ENCODE measurements around the gene CCL7.
A peak's percentile ranks its signal among the peaks of the same experiment; 100 is the strongest.

GRCh38 chr17:34300652-34301370, 30.8 kb downstream of the CCL7 start:
- no peak for TF ChIP-seq CTCF (IDR thresholded peaks at IDR 0.05; ENCODE audit: low read depth, low read length, missing input control)
- no peak for TF ChIP-seq RAD21 (IDR thresholded peaks at IDR 0.05)
- peak; percentile 16 for TF ChIP-seq REST (IDR thresholded peaks at IDR 0.05)
- TF ChIP-seq ATF3 (IDR thresholded peaks at IDR 0.05) = no peak
- no peak for TF ChIP-seq HNF4A (conservative IDR thresholded peaks at IDR 0.05)
- no peak for TF ChIP-seq SP1 (IDR thresholded peaks at IDR 0.05)

All from liver (tissue), 3 donors.